H9 (cell line): ENCODE results near the gene OR6B2. TPM values are rescaled to one million over a fixed set of nuclear protein-coding genes. Genes with fewer than 3 reads are reported as not detected.

Experiments used
- DNase-seq: peaks from one replicate; pipeline ENCODE4 v3.0.0-alpha.2; 2017
- H2AFZ ChIP-seq: one replicate; pipeline ENCODE4 v1.6.1; 2013; ENCODE audit warnings: mild to moderate bottlenecking, low read length, control low read depth, moderate library complexity
- H2AK5ac ChIP-seq: 2 replicates; pipeline ENCODE4 v1.6.1; 2013; ENCODE audit warnings: low read length, control low read depth, mixed read lengths; ENCODE audit not compliant: insufficient read length
- H2BK120ac ChIP-seq: one replicate; pipeline ENCODE4 v1.6.1; 2013; ENCODE audit warnings: low read depth, mild to moderate bottlenecking, low read length, control low read depth, inconsistent platforms; ENCODE audit not compliant: poor library complexity, severe bottlenecking
- H2BK12ac ChIP-seq: 2 replicates; pipeline ENCODE4 v1.6.1; 2013; ENCODE audit warnings: low read length, control low read depth, mixed read lengths, low read depth; ENCODE audit not compliant: insufficient read length
- H2BK15ac ChIP-seq: 2 replicates; pipeline ENCODE4 v1.6.1; 2013; ENCODE audit warnings: low read depth, low read length, control low read depth
- H2BK20ac ChIP-seq: one replicate; pipeline ENCODE4 v1.6.1; 2013; ENCODE audit warnings: low read depth, mild to moderate bottlenecking, low read length, control low read depth, inconsistent platforms; ENCODE audit not compliant: poor library complexity, severe bottlenecking
- H2BK5ac ChIP-seq: 2 replicates; pipeline ENCODE4 v1.6.1; 2013; ENCODE audit warnings: low read length, control low read depth, mixed read lengths; ENCODE audit not compliant: insufficient read length
- H3K14ac ChIP-seq: 2 replicates; pipeline ENCODE4 v1.6.1; 2013; ENCODE audit warnings: low read length, control low read depth; ENCODE audit not compliant: insufficient read depth
- H3K18ac ChIP-seq: 2 replicates; pipeline ENCODE4 v1.6.1; 2013; ENCODE audit warnings: low read depth, mild to moderate bottlenecking, mixed read lengths, low read length, control low read depth; ENCODE audit not compliant: insufficient read length
- H3K23ac ChIP-seq: 2 replicates; pipeline ENCODE4 v1.6.1; 2013; ENCODE audit warnings: low read length, control low read depth, mixed read lengths, low read depth; ENCODE audit not compliant: insufficient read length
- H3K23me2 ChIP-seq: 2 replicates; pipeline ENCODE4 v1.6.1; 2013; ENCODE audit warnings: low read depth, mild to moderate bottlenecking, mixed read lengths, low read length, control low read depth; ENCODE audit not compliant: insufficient read length, poor library complexity, severe bottlenecking
- H3K27ac ChIP-seq: 2 replicates; pipeline ENCODE4 v1.5.1; 2013; ENCODE audit warnings: low read length, control low read depth, mixed read lengths, low read depth; ENCODE audit not compliant: insufficient read length
- H3K27me3 ChIP-seq: 2 replicates; pipeline ENCODE4 v1.6.1; 2013; ENCODE audit warnings: low read length, control low read depth, inconsistent platforms; ENCODE audit not compliant: insufficient read depth
- H3K4ac ChIP-seq: 2 replicates; pipeline ENCODE4 v1.6.1; 2013; ENCODE audit warnings: low read depth, mild to moderate bottlenecking, control low read depth, inconsistent platforms, low read length, moderate library complexity
- H3K4me1 ChIP-seq: 2 replicates; pipeline ENCODE4 v1.6.1; 2013; ENCODE audit warnings: low read length, control low read depth, inconsistent platforms; ENCODE audit not compliant: insufficient read depth
- H3K4me2 ChIP-seq: 2 replicates; pipeline ENCODE4 v1.6.1; 2013; ENCODE audit warnings: low read length, control low read depth, mixed read lengths; ENCODE audit not compliant: insufficient read length, insufficient read depth
- H3K56ac ChIP-seq: 2 replicates; pipeline ENCODE4 v1.6.1; 2013; ENCODE audit warnings: low read depth, mild to moderate bottlenecking, mixed read lengths, low read length, control low read depth; ENCODE audit not compliant: insufficient read length
- H3K79me1 ChIP-seq: 2 replicates; pipeline ENCODE4 v1.6.1; 2013; ENCODE audit warnings: low read depth, mild to moderate bottlenecking, moderate library complexity, low read length, control low read depth, inconsistent platforms; ENCODE audit not compliant: insufficient read depth, poor library complexity, severe bottlenecking
- H3K79me2 ChIP-seq: 2 replicates; pipeline ENCODE4 v1.6.1; 2013; ENCODE audit warnings: low read length, control low read depth, inconsistent platforms; ENCODE audit not compliant: insufficient read depth
- H3K9ac ChIP-seq: 2 replicates; pipeline ENCODE4 v1.6.1; 2013; ENCODE audit warnings: low read length, control low read depth, mixed read lengths; ENCODE audit not compliant: insufficient read length; ENCODE audit errors: extremely low read depth
- H3K9me3 ChIP-seq: one replicate; pipeline ENCODE4 v1.6.1; 2013; ENCODE audit warnings: low read depth, low read length, inconsistent platforms; ENCODE audit not compliant: control insufficient read depth
- H3T11ph ChIP-seq: one replicate; pipeline ENCODE4 v1.6.1; 2013; ENCODE audit warnings: mild to moderate bottlenecking, low read length, control low read depth, inconsistent platforms
- H4K20me1 ChIP-seq: one replicate; pipeline ENCODE4 v1.6.1; 2013; ENCODE audit not compliant: control insufficient read depth, insufficient read length, insufficient read depth
- H4K5ac ChIP-seq: 2 replicates; pipeline ENCODE4 v1.6.1; 2013; ENCODE audit warnings: low read depth, mild to moderate bottlenecking, mixed read lengths, low read length, control low read depth; ENCODE audit not compliant: insufficient read length
- H4K8ac ChIP-seq: replicated peaks from 2 replicates; pipeline ENCODE4 v1.6.1; 2013; ENCODE audit warnings: low read length, control low read depth, mixed read lengths, low read depth; ENCODE audit not compliant: insufficient read length
- H4K91ac ChIP-seq: 2 replicates; pipeline ENCODE4 v1.6.1; 2013; ENCODE audit warnings: low read depth, mild to moderate bottlenecking, moderate library complexity, mixed read lengths, low read length, control low read depth; ENCODE audit not compliant: insufficient read length
- H3K27ac Mint-ChIP-seq, 3 experiments: 2 replicates in 2 of 3; 3 replicates in 1 of 3; pipeline ENCODE4 v1.8.0; 2020 to 2021; ENCODE audit warnings: mixed read lengths in 3 of 3, mild to moderate bottlenecking in 1 of 3, moderate library complexity in 1 of 3
- H3K27me3 Mint-ChIP-seq: 2 replicates; pipeline ENCODE4 v1.8.0; 2021; ENCODE audit warnings: low read depth, mild to moderate bottlenecking, moderate library complexity, mixed read lengths
- H3K36me3 Mint-ChIP-seq, 3 experiments: 2 replicates in 2 of 3; 3 replicates in 1 of 3; pipeline ENCODE4 v1.8.0; 2020 to 2021; ENCODE audit warnings: low read depth in 3 of 3, mixed read lengths in 3 of 3; ENCODE audit not compliant: insufficient read depth in 1 of 3
- H3K4me1 Mint-ChIP-seq, 2 experiments: 2 replicates each; pipeline ENCODE4 v1.8.0; 2020; ENCODE audit warnings: mixed read lengths in 2 of 2
- H3K4me3 Mint-ChIP-seq, 2 experiments: 2 replicates in 1 of 2; 3 replicates in 1 of 2; pipeline ENCODE4 v1.8.0; 2020 to 2021; ENCODE audit warnings: mild to moderate bottlenecking in 2 of 2, mixed read lengths in 2 of 2, moderate library complexity in 1 of 2
- H3K9me3 Mint-ChIP-seq, 2 experiments: 2 replicates in 1 of 2; 3 replicates in 1 of 2; pipeline ENCODE4 v1.8.0; 2020; ENCODE audit warnings: mild to moderate bottlenecking in 2 of 2, mixed read lengths in 2 of 2, moderate library complexity in 1 of 2
- WGBS: extraction: QIAGEN DNeasy Blood & Tissue Kit; methylation state at CpG from one replicate; pipeline ENCODE4 v1.1.7; 2013; ENCODE audit warnings: missing lambda C conversion rate, low lambda C conversion rate, mixed read lengths; ENCODE audit not compliant: insufficient read length; ENCODE audit errors: extremely low coverage; 5-methylcytosine and 5-hydroxymethylcytosine counted together
- total RNA-seq: library from RNA; stranded (reverse); gene quantifications from 2 replicates; pipeline ENCODE4 v1.2.1, GENCODE V29; 2021
- TF ChIP-seq, protein P1 (sequence below): fragments of 200-600 bp; sonication (generic); conservative IDR thresholded peaks from 3 replicates; pipeline ENCODE4 v1.8.0; 2021; ENCODE audit warnings: antibody characterized with exemption, mild to moderate bottlenecking

OR6B2 gene
- total RNA-seq, 1 experiment from 2014 or later, result not detected

DNA sequence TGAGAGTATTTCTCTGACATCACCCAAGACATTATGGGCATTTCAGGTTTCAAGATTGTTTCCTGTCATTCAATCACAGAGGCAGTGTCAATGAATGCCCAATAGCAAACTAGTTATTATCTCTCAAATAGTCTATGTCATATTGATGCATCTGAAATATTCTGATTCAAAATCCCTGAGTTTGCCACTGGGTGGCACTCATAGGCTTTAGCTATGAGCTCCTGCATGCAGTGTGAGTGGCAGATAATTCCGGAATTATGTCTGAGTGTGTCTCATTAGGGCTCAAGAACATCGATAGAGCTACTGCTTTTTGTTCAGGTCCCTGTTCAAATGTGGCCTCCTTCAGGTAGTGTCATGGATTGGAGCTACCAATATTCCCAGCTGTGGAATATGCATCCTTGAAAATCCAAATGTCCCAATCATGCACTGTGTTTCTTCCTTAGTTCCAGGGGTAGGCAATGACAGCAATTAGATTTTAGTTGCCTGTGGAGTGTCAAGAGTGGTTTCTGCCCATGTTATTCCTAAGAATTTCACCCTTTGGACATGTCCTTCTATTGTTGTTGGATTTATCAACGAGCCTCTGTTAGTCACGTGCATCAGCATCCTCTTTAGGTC lies 30.9 kb upstream of the OR6B2 start:
- Histone ChIP-seq H3K79me2 (no peaks in the 10 kb centered on the region), H3T11ph (no peak overlapping the region), H2BK5ac (no peak overlapping the region), H2BK12ac (no peak overlapping the region), H2BK20ac (no peak overlapping the region), H3K27me3 (no peaks in the 10 kb centered on the region), H2AK5ac (no peak overlapping the region), H3K23me2 (no peaks in the 10 kb centered on the region), H3K56ac (no peak overlapping the region), H2AFZ (no peak overlapping the region), H2BK120ac (no peak overlapping the region), H4K20me1 (no peaks in the 10 kb centered on the region), H4K8ac (no peak overlapping the region), H2BK15ac (no peak overlapping the region), H3K4me1 (no peaks in the 10 kb centered on the region), H3K14ac (no peak overlapping the region), H4K91ac (no peak overlapping the region), H4K5ac (no peak overlapping the region), H3K4ac (no peak overlapping the region), H3K9me3 (no peaks in the 10 kb centered on the region), H3K9ac (no peak overlapping the region), H3K18ac (no peak overlapping the region), H3K79me1 (no peaks in the 10 kb centered on the region), H3K4me2 (no peak overlapping the region), H3K27ac (no peak overlapping the region), H3K23ac (no peak overlapping the region)
- Mint-ChIP-seq H3K27ac (no peak overlapping the region), H3K27me3 (peaks cover 12% of the 10 kb centered on the region), H3K4me3 (no peak overlapping the region), H3K9me3 (no peaks in the 10 kb centered on the region), H3K36me3 (no peaks in the 10 kb centered on the region), H3K4me1 (peaks cover 7 to 8% of the 10 kb centered on the region in 2 experiments)
- WGBS, result no CpG with 5 or more reads among the region's 4 CpGs
- no peak for DNase-seq
- TF ChIP-seq, protein P1, sequence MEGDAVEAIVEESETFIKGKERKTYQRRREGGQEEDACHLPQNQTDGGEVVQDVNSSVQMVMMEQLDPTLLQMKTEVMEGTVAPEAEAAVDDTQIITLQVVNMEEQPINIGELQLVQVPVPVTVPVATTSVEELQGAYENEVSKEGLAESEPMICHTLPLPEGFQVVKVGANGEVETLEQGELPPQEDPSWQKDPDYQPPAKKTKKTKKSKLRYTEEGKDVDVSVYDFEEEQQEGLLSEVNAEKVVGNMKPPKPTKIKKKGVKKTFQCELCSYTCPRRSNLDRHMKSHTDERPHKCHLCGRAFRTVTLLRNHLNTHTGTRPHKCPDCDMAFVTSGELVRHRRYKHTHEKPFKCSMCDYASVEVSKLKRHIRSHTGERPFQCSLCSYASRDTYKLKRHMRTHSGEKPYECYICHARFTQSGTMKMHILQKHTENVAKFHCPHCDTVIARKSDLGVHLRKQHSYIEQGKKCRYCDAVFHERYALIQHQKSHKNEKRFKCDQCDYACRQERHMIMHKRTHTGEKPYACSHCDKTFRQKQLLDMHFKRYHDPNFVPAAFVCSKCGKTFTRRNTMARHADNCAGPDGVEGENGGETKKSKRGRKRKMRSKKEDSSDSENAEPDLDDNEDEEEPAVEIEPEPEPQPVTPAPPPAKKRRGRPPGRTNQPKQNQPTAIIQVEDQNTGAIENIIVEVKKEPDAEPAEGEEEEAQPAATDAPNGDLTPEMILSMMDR, result peak; percentile 76
